Astrocyte (in vitro differentiated cells and primary cell): ENCODE data around the gene MARCHF4.

ENCODE experiments used
- EZH2 ChIP-seq: IDR thresholded peaks from 2 replicates; pipeline ENCODE4 v1.6.1; 2012; ENCODE audit warnings: mild to moderate bottlenecking, low read length, inconsistent platforms; ENCODE audit not compliant: insufficient read depth
- TF ChIP-seq, protein P1 (sequence below): IDR thresholded peaks from 2 replicates; pipeline ENCODE4 v1.5.1; 2011; ENCODE audit warnings: low read depth, mild to moderate bottlenecking, inconsistent platforms, low read length, moderate library complexity; ENCODE audit not compliant: insufficient read depth

DNA sequence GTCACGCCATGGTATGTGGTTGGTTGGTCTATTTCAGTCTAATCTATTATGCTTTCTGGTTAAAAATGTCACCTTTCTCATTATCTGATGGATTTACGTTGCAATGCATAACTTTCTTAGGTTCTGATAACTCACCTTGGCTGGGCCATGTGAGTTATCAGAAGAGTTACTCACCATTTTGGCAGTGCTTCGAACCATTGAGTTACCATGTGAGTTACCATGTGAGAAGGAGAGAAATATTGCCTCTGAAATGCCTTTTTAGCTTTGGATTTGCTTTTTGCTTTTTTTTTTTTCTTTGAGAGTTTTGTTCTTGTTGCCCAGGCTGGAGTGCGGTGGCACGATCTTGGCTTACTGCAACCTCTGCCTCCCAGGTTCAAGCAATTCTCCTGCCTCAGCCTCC lies 41.6 kb upstream of the MARCHF4 start:
- TF ChIP-seq, protein P1, sequence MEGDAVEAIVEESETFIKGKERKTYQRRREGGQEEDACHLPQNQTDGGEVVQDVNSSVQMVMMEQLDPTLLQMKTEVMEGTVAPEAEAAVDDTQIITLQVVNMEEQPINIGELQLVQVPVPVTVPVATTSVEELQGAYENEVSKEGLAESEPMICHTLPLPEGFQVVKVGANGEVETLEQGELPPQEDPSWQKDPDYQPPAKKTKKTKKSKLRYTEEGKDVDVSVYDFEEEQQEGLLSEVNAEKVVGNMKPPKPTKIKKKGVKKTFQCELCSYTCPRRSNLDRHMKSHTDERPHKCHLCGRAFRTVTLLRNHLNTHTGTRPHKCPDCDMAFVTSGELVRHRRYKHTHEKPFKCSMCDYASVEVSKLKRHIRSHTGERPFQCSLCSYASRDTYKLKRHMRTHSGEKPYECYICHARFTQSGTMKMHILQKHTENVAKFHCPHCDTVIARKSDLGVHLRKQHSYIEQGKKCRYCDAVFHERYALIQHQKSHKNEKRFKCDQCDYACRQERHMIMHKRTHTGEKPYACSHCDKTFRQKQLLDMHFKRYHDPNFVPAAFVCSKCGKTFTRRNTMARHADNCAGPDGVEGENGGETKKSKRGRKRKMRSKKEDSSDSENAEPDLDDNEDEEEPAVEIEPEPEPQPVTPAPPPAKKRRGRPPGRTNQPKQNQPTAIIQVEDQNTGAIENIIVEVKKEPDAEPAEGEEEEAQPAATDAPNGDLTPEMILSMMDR: no peak
- no peak for TF ChIP-seq EZH2
